ENCODE results near the gene ADGRE1.

Gene ADGRE1

DNA sequence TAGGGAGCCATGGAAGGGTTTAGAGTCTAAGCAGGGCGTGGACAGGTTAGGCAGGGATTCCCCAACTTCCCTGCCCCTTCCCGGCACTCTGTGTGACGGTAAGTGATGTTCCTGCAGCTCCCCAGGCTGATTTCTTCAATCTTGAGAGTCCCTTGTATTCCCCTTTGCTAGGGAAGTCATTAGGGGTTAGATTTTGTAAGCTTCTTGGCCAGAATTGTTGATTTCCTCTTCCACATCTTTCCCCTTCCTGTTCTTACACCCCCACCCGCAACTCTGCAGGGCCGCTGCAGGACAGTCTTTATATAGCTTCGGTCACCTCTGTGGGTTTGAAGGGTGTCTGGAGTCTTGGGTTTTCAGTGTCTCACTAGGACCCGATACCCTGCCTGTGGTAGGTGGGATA, 10.6 kb upstream of the ADGRE1 start:
- no peak for DNase-seq

DNA sequence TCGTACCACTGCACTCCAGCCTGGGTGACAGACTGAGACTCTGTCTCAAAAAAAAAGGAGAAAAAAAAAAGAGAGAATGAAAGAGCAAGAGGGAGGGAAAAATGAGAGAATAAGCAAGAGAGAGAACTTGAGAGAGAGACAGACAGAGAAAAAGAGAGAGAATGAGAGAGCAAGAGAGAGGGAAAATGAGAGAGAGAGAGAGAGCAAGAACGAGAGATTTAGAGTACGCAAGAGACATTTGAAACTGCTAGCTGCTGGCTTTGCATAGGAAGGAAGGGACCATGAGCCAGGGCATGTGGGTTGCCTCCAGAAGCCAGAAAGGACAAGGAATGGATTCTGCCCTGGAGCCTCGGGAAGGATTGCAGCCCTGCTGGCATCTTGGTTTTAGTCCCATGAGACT, 9.6 kb upstream of the ADGRE1 start:
- no peak for DNase-seq

DNA sequence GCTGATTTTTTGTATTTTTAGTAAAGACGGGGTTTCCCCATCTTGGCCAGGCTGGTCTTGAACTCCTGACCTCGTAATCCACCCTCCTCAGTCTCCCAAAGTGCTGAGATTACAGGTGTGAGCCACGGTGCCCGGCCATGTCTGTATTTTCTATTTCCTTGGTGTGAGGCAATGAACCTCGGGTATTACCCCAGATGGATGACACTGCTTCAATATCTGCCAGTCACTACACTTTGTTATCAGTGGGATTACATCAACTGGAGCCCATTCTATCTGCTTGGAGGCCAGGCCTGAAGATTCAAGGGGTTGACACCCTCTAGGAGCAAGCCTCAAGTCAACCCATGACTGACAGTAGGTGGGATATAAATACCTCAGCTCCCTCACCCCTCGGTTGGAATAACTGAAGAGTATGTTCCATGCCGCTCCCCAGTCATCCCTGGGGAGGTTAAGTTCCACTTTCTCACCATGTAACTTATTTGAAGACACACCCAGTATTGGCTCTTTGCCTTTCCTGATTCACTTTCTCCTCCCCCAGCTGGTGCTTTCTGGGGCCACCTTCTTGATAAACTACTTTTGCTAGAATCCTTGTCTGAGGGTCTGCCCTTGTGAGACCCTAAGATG, 992 bp upstream of the ADGRE1 start:
- DNase-seq = no peak

DNA sequence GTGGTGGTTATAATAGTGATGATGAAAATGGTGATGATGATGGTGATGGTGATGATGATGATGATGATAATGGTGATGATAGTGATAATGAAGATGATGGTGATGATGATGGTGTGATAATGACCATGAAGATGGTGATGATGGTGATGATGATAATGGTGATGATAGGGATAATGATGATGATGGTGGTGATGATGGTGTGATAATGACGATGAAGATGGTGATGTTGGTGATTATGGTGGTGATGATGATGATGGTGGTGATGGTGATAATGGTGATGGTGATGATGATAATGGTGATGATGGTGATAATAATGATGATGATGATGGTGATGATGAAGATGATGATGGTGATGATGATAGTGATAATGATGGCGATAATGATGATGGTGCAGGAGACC, 1.6 kb downstream of the ADGRE1 start:
- DNase-seq = no peak

DNA sequence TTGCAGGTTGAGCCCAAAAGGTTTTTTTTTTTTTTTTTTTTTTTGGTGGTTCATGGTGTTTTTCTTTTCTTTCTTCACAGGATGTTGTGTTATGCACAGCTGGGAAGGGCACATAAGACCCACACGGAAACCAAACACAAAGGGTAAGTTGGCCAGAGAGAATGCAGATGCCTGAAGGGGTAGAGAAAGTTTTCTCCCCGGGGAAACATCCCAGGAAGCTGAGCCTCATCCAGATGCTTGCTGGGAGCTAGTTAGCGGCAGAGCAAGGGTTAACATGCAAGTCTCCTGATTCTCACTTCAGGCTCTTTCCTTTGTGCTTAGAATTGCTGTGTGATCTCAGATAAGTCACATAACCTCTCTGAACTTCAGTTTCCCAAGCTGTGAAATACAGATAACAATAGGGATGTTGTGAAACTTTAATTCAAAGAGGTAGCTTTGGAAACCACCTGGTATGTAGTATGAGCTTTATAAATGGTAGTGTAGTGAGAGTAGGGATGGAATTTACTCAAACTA, 3.1 kb downstream of the ADGRE1 start:
- DNase-seq = no peak

DNA sequence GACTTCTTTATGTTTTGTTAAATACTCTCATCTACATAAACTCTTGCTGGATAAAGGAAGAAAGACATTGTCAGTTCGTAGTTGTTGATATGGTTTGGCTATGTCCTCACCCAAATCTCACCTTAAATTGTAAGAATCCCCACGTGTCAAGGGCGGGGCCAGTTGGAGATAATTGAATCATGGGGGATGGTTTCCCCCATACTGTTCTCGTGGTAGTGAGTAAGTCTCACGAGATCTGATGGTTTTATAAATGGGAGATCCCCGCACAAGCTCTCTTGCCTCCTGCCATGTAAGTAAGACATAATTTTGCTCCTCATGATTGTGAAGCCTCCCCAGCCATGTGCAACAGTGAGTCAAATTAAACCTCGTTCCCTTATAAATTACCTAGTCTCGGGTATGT, 3.6 kb downstream of the ADGRE1 start:
- no peak for DNase-seq

DNA sequence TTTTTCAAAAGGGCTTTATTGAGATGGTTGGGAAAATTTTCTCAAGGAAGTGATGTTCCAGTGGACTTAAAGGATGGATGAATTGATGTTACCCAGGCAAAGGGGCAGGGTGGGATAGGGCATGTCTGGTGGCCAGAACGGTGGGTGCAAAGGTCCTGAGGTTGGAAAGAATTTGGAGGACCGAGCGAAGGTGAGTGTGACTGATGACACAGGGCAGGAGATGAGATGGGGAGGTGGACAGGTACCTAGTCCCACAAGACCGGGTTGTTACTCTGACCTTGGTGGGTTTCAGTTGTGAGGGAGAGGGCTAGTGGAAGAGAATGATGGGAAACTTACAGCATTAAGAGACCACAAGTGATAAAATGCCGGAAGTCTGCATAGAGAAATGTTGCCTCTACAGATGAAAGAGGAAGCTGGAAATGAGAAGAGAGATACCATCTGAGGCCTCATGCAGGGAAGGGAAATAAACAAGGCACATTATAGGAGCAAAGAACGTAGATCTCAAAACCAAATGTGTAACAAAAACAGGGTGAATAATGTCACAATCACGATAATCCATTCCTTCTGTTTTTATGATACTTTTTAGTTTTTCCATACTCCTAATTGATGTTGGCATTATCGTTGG, 4.5 kb downstream of the ADGRE1 start:
- DNase-seq = no peak

DNA sequence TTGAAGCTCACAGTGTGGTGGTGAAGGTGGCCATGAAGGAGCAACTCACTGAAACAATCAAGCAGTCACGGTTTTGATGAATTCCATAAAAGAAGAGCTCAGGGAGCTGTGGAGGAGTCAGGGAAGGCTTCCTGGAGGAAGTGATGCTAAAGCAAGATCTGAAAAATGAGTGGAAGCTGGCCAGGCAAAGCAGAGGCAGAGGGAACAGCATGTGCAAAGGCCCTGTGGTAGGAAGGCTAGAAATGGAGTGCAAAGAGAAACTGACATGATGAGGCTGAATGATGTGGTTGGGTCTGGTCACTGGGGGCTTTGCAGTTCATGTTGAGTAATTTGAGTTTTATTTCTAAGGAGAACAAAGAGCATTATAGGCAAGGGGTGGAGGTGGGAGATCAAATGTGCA, 6.9 kb downstream of the ADGRE1 start:
- DNase-seq = no peak

DNA sequence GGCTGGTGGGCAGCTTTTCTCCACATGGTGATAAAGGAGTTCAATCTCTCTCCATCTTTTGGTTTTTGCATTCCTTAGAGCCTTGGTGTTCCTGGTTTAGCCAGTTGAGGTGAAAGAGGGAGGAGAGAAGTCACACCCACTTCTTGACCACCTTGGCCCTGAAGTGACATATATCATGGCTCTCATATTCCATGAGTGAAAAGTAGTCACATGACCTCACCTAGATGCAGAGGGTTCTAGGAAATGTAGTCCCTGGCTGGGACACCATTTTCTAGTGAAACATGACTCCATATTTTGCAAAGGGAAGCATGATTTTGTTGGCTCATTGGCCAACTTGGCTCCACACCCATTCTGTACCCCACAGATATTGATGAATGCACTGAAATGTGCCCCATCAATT, 16.1 kb downstream of the ADGRE1 start:
- no peak for DNase-seq

DNA sequence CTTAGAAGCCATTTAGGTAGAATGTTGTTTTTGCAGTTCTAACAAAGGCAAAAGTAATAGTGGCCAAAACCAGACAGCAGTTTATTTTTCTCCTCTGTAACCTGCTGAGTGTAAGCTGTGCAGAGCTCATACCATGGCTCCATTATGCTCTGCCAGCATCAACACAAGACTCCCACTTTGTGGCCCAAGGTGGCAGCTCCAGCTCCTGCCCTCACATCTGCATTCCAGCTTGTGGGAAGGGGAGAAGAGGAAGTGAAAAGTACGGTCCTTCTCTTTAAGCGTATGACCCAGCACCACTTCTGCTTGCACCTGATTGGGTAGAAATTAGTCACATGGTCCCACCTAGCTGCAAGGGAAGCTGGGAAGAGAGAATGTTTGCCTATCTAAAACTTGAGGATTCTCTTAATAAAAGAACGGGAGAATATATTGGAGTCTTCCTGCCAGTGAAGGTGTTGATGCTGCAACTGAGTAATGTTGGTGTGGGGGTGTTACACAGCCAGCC, 19.2 kb downstream of the ADGRE1 start:
- DNase-seq = no peak

DNA sequence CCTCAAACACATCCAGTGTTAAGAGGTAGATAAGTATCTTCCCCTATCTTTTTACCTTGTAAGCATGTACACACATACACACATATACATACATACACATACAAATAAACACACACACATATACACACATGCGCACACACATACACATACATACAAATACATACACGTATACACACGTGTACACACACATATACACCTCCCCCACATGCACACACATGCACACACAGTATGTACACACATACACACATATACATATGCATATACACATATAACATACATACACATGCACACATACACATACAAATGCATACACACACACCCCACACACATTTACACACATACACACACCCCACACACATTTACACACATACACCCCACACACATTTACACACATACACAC, 24.1 kb downstream of the ADGRE1 start:
- no peak for DNase-seq

DNA sequence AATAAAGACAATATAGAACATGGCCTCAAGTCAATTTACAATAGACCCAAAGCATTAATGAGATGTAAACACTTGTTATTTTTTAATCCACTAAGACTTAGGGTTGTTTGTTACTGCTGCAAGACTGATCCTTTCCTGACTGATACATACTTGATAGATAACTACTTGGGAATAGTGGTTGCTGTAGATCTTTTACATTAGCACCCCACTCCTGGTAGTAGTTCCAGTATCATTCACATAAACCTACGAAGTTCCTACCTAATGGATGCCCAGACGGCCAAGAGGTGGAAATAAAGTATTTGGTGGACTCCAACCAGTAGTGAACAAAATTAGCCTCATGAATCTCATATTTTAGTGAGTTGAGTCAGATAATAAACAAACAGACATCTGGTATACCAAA, 26.9 kb downstream of the ADGRE1 start:
- DNase-seq = no peak

DNA sequence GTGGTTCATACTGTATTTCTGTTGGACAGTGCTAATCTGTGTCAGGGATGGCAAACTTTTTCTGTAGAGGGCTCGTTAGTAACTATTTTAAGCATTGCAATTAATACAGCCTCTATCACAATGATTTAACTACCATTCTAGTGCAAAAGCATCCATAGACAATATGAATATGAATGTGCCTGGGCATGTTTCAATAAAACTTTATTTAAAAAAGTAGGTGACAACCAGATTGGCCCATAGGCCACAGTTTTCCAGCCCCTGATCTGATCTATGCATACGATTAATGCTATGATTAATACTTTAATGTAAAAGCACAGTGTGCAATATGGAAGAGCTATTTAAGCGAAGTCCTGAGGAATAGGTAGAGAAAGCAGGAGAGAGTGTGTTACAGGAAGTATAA, 29.6 kb downstream of the ADGRE1 start:
- no peak for DNase-seq

DNA sequence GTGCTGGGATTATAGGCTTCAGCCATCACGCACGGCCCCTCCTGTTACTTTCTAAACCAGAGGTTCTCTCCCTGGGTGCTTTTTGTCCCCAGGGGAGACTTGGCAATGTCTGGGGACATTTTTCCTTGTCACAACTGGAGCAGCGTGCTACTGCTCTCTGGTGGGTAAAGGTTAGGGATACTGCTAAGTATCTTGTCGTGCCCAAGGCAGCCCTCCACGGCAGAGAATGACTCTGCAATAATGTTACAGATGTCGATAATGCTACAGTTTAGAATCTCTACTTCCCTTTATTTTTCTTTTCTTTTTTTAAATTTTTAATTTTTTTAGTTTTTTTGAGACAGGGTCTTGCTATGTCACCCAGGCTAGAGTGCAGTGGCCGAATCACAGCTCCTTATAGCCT, 38.0 kb downstream of the ADGRE1 start:
- DNase-seq = no peak

DNA sequence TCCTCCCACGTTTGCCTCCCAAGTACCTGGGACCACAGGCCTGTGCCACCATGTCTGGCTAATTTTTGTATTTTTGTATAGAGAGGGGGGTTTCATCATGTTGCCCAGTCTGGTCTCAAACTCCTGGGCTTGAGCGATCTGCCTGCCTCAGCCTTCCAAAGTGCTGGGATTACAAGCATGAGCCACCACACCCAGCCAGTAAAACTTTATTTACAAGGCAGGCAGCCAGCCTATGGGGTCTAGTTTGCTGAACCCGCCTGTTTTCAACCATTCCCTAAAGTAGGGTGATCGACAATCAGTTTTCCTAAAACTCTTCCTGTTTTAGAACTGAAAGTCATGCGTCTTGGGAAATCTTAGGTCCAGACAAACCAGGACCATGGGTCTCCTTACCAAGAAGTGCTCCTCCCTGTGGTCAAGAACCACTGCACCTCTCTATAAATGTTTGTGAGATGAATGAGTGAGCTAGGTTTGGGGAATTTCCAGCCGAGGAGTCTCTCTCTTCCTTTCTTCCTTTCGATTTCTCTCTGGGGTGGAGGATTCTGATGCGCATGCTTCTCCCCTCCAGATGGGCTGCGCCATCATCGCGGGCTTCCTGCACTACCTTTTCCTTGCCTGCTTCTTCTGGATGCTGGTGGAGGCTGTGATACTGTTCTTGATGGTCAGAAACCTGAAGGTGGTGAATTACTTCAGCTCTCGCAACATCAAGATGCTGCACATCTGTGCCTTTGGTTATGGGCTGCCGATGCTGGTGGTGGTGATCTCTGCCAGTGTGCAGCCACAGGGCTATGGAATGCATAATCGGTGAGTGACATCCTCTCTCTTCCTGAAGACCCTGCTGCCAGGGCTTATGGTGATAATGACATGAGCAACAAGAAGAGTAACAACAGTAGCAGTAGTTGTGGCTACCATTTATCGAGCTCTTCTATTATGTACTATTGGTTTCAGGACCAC, 38.7 kb downstream of the ADGRE1 start:
- DNase-seq = no peak

DNA sequence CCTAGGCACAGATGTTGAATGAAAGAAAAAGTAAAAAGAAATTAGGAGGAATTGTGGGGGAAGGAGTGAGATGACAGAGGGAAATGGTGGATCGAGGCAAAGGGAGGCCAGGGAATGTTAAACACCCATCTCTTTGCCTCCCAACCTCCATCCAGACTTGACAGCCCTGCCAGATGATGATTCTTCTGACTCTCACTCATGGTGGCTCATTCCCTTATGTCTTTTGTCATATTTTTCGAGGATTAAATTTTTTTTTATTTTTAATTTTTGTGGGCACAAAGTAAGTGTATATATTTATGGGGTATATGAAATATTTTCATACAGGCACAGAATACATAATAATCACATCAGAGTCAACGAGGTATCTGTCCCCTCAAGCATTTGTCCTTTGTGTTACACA, 42.8 kb downstream of the ADGRE1 start:
- no peak for DNase-seq

DNA sequence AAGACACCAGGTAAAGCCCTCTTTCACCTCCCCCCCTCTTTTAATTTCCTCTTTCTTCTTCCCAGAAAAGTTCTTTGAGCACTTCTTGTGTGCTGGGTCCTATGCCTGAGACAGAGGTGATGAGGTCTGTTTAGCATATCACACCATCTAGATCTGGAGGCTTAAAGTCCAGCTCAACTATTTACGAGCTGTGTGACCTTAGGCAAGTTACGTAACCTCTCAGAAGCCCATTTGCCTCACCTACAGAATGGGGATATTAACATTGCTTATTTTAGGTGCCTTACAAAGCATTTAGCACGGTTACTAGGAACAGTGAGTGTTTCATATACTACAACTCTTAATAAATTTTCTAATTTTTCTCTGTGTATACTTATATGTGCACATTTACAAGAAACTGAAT, 47.7 kb downstream of the ADGRE1 start:
- DNase-seq = no peak

DNA sequence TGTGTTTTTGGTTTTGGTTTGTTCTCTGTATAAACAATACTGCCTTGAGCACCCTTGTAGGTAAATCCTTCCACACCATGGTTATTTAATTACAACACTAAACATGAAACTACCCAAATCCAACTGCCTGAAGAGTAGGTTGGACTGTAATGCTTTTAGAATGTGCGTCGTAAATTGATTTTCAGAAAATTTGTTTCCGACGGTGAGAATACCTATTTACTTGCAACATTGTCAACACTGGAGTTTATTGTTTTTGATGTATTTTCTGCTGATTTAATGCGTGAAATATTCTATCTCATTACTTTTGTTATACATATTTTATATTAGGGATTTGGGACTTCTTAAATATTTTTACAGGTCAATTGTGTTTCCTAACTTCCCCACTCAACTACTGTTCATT, 48.2 kb downstream of the ADGRE1 start:
- no peak for DNase-seq

DNA sequence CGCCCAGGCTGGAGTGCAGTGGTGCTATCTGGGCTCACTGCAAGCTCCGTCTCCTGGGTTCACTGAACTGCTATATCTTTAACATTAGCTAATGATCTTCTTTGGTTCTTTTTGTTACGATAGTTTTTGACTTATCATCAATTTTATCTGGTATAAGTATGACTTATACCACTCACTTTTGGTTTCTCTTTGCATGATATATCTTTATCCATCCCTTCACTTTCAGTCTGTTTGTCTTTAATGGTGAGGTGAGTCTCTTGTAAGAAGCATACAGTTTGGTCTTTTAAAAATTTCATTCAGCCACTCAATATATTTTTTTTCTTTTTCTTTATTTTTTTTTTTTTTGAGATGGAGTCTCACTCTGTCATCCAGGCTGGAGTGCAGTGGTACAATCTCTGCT, 58.4 kb downstream of the ADGRE1 start:
- no peak for DNase-seq

DNA sequence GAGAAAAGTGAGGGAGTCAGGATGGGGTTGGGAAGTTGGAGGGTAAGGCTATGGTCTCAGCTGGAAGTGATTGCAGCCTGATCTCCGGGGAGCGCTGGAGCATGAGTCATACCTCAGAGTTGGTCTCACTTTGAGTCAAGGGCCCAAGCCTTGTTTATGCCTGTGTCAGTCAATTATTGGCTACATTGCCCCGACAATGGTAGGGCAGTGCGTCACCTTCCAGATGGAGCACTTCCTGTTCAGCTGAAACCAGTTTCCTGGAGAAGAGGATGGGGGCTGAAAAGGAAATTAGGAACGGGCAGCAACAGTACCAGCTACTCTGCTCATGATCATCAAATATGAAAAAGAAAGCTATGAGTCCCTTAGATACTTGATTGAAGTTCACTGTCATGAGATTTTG, 60.4 kb downstream of the ADGRE1 start:
- no peak for DNase-seq

DNA sequence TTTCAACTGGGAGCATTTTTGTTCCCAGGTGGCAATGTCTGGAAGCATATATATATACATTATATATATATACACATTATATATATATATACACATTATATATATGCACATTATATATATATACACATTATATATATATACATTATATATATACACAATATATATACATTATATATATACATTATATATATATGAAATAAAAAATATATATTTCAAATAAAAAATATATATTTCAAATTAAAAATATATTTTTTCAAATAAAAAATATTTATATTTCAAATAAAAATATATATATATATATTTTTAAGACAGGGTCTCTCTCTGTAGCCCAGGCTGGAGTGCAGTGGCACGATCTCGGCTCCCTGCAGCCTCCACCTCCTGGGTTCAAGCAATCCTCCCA, 61.5 kb downstream of the ADGRE1 start:
- DNase-seq = no peak

DNA sequence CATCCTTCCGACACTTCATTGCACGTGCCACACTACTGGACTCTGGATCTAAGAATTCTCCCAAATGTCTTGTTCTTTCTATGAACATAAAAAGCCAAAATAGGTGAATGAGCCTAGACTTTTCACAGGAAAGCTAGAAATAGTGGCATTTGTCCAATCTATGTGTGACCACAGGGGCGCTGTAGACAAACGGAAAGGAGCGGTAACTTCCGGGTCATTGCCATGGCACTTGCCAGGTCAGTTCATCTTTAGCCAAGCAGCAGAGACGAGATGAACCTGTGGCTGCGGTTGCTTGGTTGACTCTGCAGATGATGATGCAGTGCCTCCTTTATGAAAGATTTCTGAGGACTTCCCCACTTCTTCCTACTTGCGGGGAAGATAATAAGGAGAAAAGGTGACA, 65.6 kb downstream of the ADGRE1 start:
- no peak for DNase-seq

DNA sequence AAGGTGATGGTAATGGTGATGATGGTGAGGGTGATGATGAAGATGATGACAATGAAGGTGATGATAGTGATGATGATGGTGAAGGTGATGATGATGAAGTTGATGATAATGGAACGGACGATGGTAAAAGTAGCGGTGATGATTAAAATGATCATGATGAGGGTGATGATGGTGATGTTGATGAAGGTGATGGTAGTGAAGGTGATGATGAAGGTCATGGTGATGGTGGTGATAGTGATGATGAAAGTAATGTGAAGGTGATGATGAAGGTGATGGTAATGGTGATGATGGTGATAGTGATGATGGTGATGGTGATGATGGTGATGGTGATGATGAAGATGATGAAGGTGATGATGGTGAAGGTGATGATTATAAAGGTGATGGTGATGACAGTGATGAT, 67.7 kb downstream of the ADGRE1 start:
- DNase-seq = no peak

DNA sequence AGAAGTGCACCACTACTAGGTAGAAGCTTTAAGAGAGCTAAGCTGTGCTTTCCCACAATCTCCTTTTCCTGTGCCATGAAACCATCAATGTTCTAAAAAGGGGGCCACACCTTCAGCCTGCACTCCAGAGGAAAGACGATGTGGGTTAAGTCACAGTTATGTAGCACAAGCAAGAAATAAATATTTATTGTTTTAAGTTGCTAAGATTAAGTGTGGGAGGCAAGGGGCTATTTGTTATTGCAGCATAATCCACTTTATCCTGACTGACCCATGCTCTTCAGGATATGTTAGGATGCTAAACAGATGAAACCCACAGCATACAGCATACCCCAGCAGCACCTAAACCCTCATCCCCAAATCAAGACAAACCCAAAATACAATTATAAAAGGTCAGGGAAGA, 69.2 kb downstream of the ADGRE1 start:
- no peak for DNase-seq

All from NCI-H774 (cell line).